ENCODE data around the gene CCDC142.

The CCDC142 gene

GRCh38 chr2:74514368-74515270, 31.8 kb upstream of the CCDC142 start, which contains the start of gene TLX2:
Gene TLX2, plus strand, starts transcription at chr2:74514450. Its CDS starts 357 bp downstream, at chr2:74514807.
- DNase-seq = no peak

GRCh38 chr2:74513605-74514367, 31.0 kb upstream of the CCDC142 start:
- no peak for DNase-seq

GRCh38 chr2:74512744-74513604, 30.2 kb upstream of the CCDC142 start:
- no peak for DNase-seq

- no peak for DNase-seq
Observed at GRCh38 chr2:74511104-74511989, 28.5 kb upstream of the CCDC142 start.

GRCh38 chr2:74510272-74510671, 27.5 kb upstream of the CCDC142 start:
- DNase-seq = no peak

GRCh38 chr2:74507926-74508520, 25.2 kb upstream of the CCDC142 start:
- peak in 29 of 56 donors; percentile 5 to 63 (median 40) for DNase-seq

GRCh38 chr2:74507145-74507925, 24.5 kb upstream of the CCDC142 start, which contains the start of gene PCGF1:
Gene PCGF1, minus strand, starts transcription at chr2:74507695. Its CDS starts 27 bp downstream, at chr2:74507668.
- peak; percentile 68 to 99 (median 95) for DNase-seq

- no peak for DNase-seq
Observed at GRCh38 chr2:74505448-74506246, 22.8 kb upstream of the CCDC142 start.

- DNase-seq = no peak
Observed at GRCh38 chr2:74504591-74504990, 21.8 kb upstream of the CCDC142 start.

GRCh38 chr2:74503506-74504475, 21.0 kb upstream of the CCDC142 start:
- DNase-seq = no peak

- peak in 3 of 56 donors; percentile 11 to 24 (median 12) for DNase-seq
Observed at GRCh38 chr2:74502720-74503505, 20.1 kb upstream of the CCDC142 start.

GRCh38 chr2:74502147-74502719, 19.4 kb upstream of the CCDC142 start:
- no peak for DNase-seq

- DNase-seq = no peak
Observed at GRCh38 chr2:74501335-74502071, 18.7 kb upstream of the CCDC142 start.

GRCh38 chr2:74500578-74500946, 17.8 kb upstream of the CCDC142 start:
- DNase-seq = no peak
